Activated CD8-positive, alpha-beta memory T cell treated with anti-CD3 and anti-CD28 coated beads, Interleukin-2, amount 50 U/mL, for 4 hours (primary cell): ENCODE data around the gene ZDHHC14.

Source experiments
- DNase-seq: peaks from one replicate; pipeline ENCODE4 v3.0.0-alpha.2; 2020

Gene ZDHHC14

GRCh38 chr6:157471077-157471686 lies 90.2 kb downstream of the ZDHHC14 start:
- no peak for DNase-seq

- DNase-seq: no peak
These were observed 91.1 kb downstream of the ZDHHC14 start for GRCh38 chr6:157471895-157472686.

GRCh38 chr6:157476797-157477196 lies 95.8 kb downstream of the ZDHHC14 start:
- no peak for DNase-seq

- no peak for DNase-seq
These were observed 97.9 kb downstream of the ZDHHC14 start for GRCh38 chr6:157478926-157479325.

GRCh38 chr6:157479464-157480303 lies 98.7 kb downstream of the ZDHHC14 start:
- DNase-seq: no peak

GRCh38 chr6:157481189-157481864 lies 100.3 kb downstream of the ZDHHC14 start:
- DNase-seq: no peak

- DNase-seq: no peak
These were observed 100.9 kb downstream of the ZDHHC14 start for GRCh38 chr6:157481865-157482249.

- no peak for DNase-seq
These were observed 102.8 kb downstream of the ZDHHC14 start for GRCh38 chr6:157483770-157484169.

GRCh38 chr6:157484181-157484580 lies 103.2 kb downstream of the ZDHHC14 start:
- DNase-seq: no peak

GRCh38 chr6:157486572-157486971 lies 105.6 kb downstream of the ZDHHC14 start:
- DNase-seq: no peak

GRCh38 chr6:157487110-157487773 lies 106.3 kb downstream of the ZDHHC14 start:
- no peak for DNase-seq

GRCh38 chr6:157488058-157488457 lies 107.1 kb downstream of the ZDHHC14 start:
- no peak for DNase-seq

GRCh38 chr6:157488716-157489118 lies 107.7 kb downstream of the ZDHHC14 start:
- no peak for DNase-seq

- DNase-seq: no peak
These were observed 109.8 kb downstream of the ZDHHC14 start for GRCh38 chr6:157490611-157491269.

GRCh38 chr6:157491571-157492232 lies 110.7 kb downstream of the ZDHHC14 start:
- no peak for DNase-seq

- no peak for DNase-seq
These were observed 111.3 kb downstream of the ZDHHC14 start for GRCh38 chr6:157492249-157492648.

- DNase-seq: no peak
These were observed 111.8 kb downstream of the ZDHHC14 start for GRCh38 chr6:157492741-157493140.

- no peak for DNase-seq
These were observed 112.2 kb downstream of the ZDHHC14 start for GRCh38 chr6:157493173-157493572.

GRCh38 chr6:157493576-157493975 lies 112.6 kb downstream of the ZDHHC14 start:
- no peak for DNase-seq

- no peak for DNase-seq
These were observed 113.2 kb downstream of the ZDHHC14 start for GRCh38 chr6:157494132-157494710.

- no peak for DNase-seq
These were observed 115.6 kb downstream of the ZDHHC14 start for GRCh38 chr6:157496534-157497095.
